Measurements from ENCODE around the gene NNAT. TPM values are rescaled to one million over a fixed set of nuclear protein-coding genes. Genes with fewer than 3 reads are reported as not detected.

The NNAT gene
- total and polyA plus RNA-seq, 2 donors (not counting 1 experiment from before 2014, with no cell fraction given) = not detected

- WGBS (ENCODE audit: insufficient coverage) = 87% methylated on average over 5 of the region's 5 CpGs
- no peaks in the 10 kb centered on the region for H3K36me3 ChIP-seq (replicated peaks in 1 of 2; ENCODE audit: control extremely low read depth in 1 of 2, control insufficient read depth in 1 of 2, extremely low read depth in 1 of 2, insufficient read depth in 2 of 2, low read length in 1 of 2)
- H3K27ac ChIP-seq (ENCODE audit: low read length in 2 of 2) = no peak overlapping the region
- no peak overlapping the region for H3K4me3 ChIP-seq (ENCODE audit: control extremely low read depth in 1 of 5, extremely low read depth in 1 of 5, insufficient read depth in 1 of 5, low read depth in 2 of 5, low read length in 4 of 5)
- no peak overlapping the region for H3K27ac Mint-ChIP-seq
- POLR2A ChIA-PET = no interaction called here
- no peaks in the 10 kb centered on the region for H3K9me3 Mint-ChIP-seq (ENCODE audit: insufficient read depth)
- H2AFZ ChIP-seq (ENCODE audit: insufficient read depth, low read depth, low read length, poor library complexity, severe bottlenecking) = no peak overlapping the region
- intact Hi-C loops (cut with micrococcal nuclease) = loop anchor here (10.0 kb wide), 1 partner anchor 338 kb away; the partner anchor contains the start of gene VSTM2L
- H3K9me3 ChIP-seq (ENCODE audit: control extremely low read depth in 1 of 3, control insufficient read depth in 2 of 3, insufficient read depth in 1 of 3, low read length in 2 of 3) = no peaks in the 10 kb centered on the region
- no peaks in the 10 kb centered on the region for H4K20me1 ChIP-seq (ENCODE audit: control insufficient read depth, insufficient read depth, low read length, poor library complexity, severe bottlenecking)
- no peak for DNase-seq
- H3K4me3 Mint-ChIP-seq = no peak overlapping the region
- CTCF ChIA-PET = interaction anchor here (2.0 to 7.2 kb wide), 5 partner anchors 9 to 655 kb away, joined by 5 to 87 read pairs (median 19); no protein-coding TSS in a partner anchor
- peaks cover 3 to 5% of the 10 kb centered on the region in 2 donors for H3K4me1 ChIP-seq (ENCODE audit: control insufficient read depth in 2 of 2, insufficient read depth in 2 of 2, low read length in 2 of 2)
- H3K4me2 ChIP-seq (replicated peaks; ENCODE audit: low read depth, low read length, poor library complexity, severe bottlenecking) = no peak overlapping the region
- H3K79me2 ChIP-seq (ENCODE audit: control insufficient read depth, insufficient read depth, low read length) = no peaks in the 10 kb centered on the region
- peaks cover 0 to 36% (median 13%) of the 10 kb centered on the region in 4 experiments for H3K27me3 ChIP-seq (replicated peaks in 1 of 4; ENCODE audit: control extremely low read depth in 1 of 4, control insufficient read depth in 3 of 4, insufficient read depth in 4 of 4, low read length in 3 of 4)
- H3K4me1 Mint-ChIP-seq = peaks cover 2% of the 10 kb centered on the region
- H3K9ac ChIP-seq (ENCODE audit: low read length) = no peak overlapping the region
- TF ChIP-seq, protein P1, sequence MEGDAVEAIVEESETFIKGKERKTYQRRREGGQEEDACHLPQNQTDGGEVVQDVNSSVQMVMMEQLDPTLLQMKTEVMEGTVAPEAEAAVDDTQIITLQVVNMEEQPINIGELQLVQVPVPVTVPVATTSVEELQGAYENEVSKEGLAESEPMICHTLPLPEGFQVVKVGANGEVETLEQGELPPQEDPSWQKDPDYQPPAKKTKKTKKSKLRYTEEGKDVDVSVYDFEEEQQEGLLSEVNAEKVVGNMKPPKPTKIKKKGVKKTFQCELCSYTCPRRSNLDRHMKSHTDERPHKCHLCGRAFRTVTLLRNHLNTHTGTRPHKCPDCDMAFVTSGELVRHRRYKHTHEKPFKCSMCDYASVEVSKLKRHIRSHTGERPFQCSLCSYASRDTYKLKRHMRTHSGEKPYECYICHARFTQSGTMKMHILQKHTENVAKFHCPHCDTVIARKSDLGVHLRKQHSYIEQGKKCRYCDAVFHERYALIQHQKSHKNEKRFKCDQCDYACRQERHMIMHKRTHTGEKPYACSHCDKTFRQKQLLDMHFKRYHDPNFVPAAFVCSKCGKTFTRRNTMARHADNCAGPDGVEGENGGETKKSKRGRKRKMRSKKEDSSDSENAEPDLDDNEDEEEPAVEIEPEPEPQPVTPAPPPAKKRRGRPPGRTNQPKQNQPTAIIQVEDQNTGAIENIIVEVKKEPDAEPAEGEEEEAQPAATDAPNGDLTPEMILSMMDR (IDR thresholded peaks at IDR 0.05) = no peak
- TF ChIP-seq EZH2 (IDR thresholded peaks at IDR 0.05; ENCODE audit: borderline replicate concordance, insufficient read depth, low read depth, low read length, poor library complexity, severe bottlenecking) = no peak
- H3K27me3 Mint-ChIP-seq = peaks cover 39% of the 10 kb centered on the region
- ATAC-seq (ENCODE audit: low read depth) = no peak
These were observed 45.7 kb downstream of the NNAT start for GRCh38 chr20:37566590-37567330.

GRCh38 chr20:37567331-37567665 lies 46.2 kb downstream of the NNAT start:
- ATAC-seq (ENCODE audit: low read depth) (no peak), DNase-seq (no peak)
- Histone ChIP-seq H3K27ac (ENCODE audit: low read length in 2 of 2) (no peak overlapping the region), H3K79me2 (ENCODE audit: control insufficient read depth, insufficient read depth, low read length) (no peaks in the 10 kb centered on the region), H3K9me3 (ENCODE audit: control extremely low read depth in 1 of 3, control insufficient read depth in 2 of 3, insufficient read depth in 1 of 3, low read length in 2 of 3) (no peaks in the 10 kb centered on the region), H3K4me2 (replicated peaks; ENCODE audit: low read depth, low read length, poor library complexity, severe bottlenecking) (no peak overlapping the region), H3K4me1 (ENCODE audit: control insufficient read depth in 2 of 2, insufficient read depth in 2 of 2, low read length in 2 of 2) (peaks cover 3 to 5% of the 10 kb centered on the region in 2 donors), H4K20me1 (ENCODE audit: control insufficient read depth, insufficient read depth, low read length, poor library complexity, severe bottlenecking) (no peaks in the 10 kb centered on the region), H3K9ac (ENCODE audit: low read length) (no peak overlapping the region), H3K4me3 (ENCODE audit: control extremely low read depth in 1 of 5, extremely low read depth in 1 of 5, insufficient read depth in 1 of 5, low read depth in 2 of 5, low read length in 4 of 5) (no peak overlapping the region), H2AFZ (ENCODE audit: insufficient read depth, low read depth, low read length, poor library complexity, severe bottlenecking) (no peak overlapping the region), H3K36me3 (replicated peaks in 1 of 2; ENCODE audit: control extremely low read depth in 1 of 2, control insufficient read depth in 1 of 2, extremely low read depth in 1 of 2, insufficient read depth in 2 of 2, low read length in 1 of 2) (no peaks in the 10 kb centered on the region), H3K27me3 (replicated peaks in 1 of 4; ENCODE audit: control extremely low read depth in 1 of 4, control insufficient read depth in 3 of 4, insufficient read depth in 4 of 4, low read length in 3 of 4) (peaks cover 0 to 36% (median 13%) of the 10 kb centered on the region in 4 experiments)
- H3K27ac Mint-ChIP-seq = no peak overlapping the region
- H3K9me3 Mint-ChIP-seq (ENCODE audit: insufficient read depth) = no peaks in the 10 kb centered on the region
- peaks cover 2% of the 10 kb centered on the region for H3K4me1 Mint-ChIP-seq
- ChIA-PET POLR2A (no interaction called here), CTCF (interaction anchor here (2.0 to 7.2 kb wide), 3 partner anchors 426 to 654 kb away, joined by 5 to 87 read pairs (median 24); no protein-coding TSS in a partner anchor)
- peaks cover 37% of the 10 kb centered on the region for H3K27me3 Mint-ChIP-seq
- H3K4me3 Mint-ChIP-seq = no peak overlapping the region
- intact Hi-C loops (cut with micrococcal nuclease) = loop anchor here (10.0 kb wide), 1 partner anchor 338 kb away; the partner anchor contains the start of gene VSTM2L
- TF ChIP-seq EZH2 (IDR thresholded peaks at IDR 0.05; ENCODE audit: borderline replicate concordance, insufficient read depth, low read depth, low read length, poor library complexity, severe bottlenecking) = no peak
- TF ChIP-seq, protein P1 (IDR thresholded peaks at IDR 0.05) = no peak
- 25% methylated on average over 4 of the region's 7 CpGs for WGBS (ENCODE audit: insufficient coverage)

All from B cell (primary cell).